OCI-LY3 (cell line): ENCODE results near the gene SMCO4.

Source experiments
- H2AFZ ChIP-seq: fragments of 200-600, 300-600 bp; shearing (Covaris generic); 2 replicates; pipeline ENCODE4 v1.6.0; 2014; ENCODE audit warnings: antibody characterized with exemption, low read depth, low read length
- H3K27ac ChIP-seq: fragments of 200-600, 300-600 bp; sonication (generic); 2 replicates; pipeline ENCODE4 v1.5.1; 2014; ENCODE audit warnings: mild to moderate bottlenecking, low read length, moderate library complexity, mixed read lengths
- H3K27me3 ChIP-seq: fragments of 200-600, 300-600 bp; sonication (generic); 2 replicates; pipeline ENCODE4 v1.6.1; 2014; ENCODE audit warnings: low read depth, low read length, mixed read lengths
- H3K36me3 ChIP-seq: fragments of 200-600, 300-600 bp; sonication (generic); replicated peaks from 2 replicates; pipeline ENCODE3; 2014; ENCODE audit warnings: low read depth, low read length, mixed read lengths
- H3K4me1 ChIP-seq: fragments of 300-600, 200-600 bp; sonication (generic); 2 replicates; pipeline ENCODE4 v1.6.1; 2014; ENCODE audit warnings: low read length, mixed read lengths
- H3K4me2 ChIP-seq: fragments of 200-600, 300-600 bp; sonication (generic); 2 replicates; pipeline ENCODE4 v1.6.1; 2014; ENCODE audit warnings: low read length, mixed read lengths
- H3K4me3 ChIP-seq: fragments of 300-600, 200-600 bp; sonication (generic); 2 replicates; pipeline ENCODE4 v1.5.1; 2014; ENCODE audit warnings: antibody characterized with exemption, mild to moderate bottlenecking, low read length, moderate library complexity
- H3K79me2 ChIP-seq: fragments of 300-600, 200-600 bp; shearing (Covaris generic); 2 replicates; pipeline ENCODE4 v1.6.1; 2014; ENCODE audit warnings: mild to moderate bottlenecking, low read length, mixed read lengths
- H3K9ac ChIP-seq: fragments of 300-600, 200-600 bp; shearing (Covaris generic); 2 replicates; pipeline ENCODE4 v1.6.0; 2014; ENCODE audit warnings: mild to moderate bottlenecking, low read length, moderate library complexity
- H3K9me3 ChIP-seq: fragments of 200-600, 300-600 bp; shearing (Covaris generic); 2 replicates; pipeline ENCODE4 v1.6.1; 2014; ENCODE audit warnings: low read length, mixed read lengths; ENCODE audit not compliant: insufficient read depth
- H4K20me1 ChIP-seq: fragments of 200-600, 300-600 bp; sonication (generic); 2 replicates; pipeline ENCODE4 v1.6.1; 2016; ENCODE audit warnings: low read length, mixed read lengths; ENCODE audit not compliant: insufficient read depth
- CTCF ChIP-seq: fragments of 200-600, 300-600 bp; sonication (generic); IDR thresholded peaks from 2 replicates; pipeline ENCODE4 v1.5.1; 2014; ENCODE audit warnings: antibody characterized with exemption, low read length, low read depth
- EZH2phosphoT487 ChIP-seq: fragments of 200-600 bp; shearing (Covaris generic); IDR thresholded peaks from 2 replicates; pipeline ENCODE4 v1.6.1; 2018; ENCODE audit warnings: antibody characterized with exemption, mixed run types, low read depth

SMCO4 gene

GRCh38 chr11:93517611-93518010 lies 25.6 kb downstream of the SMCO4 start:
- TF ChIP-seq EZH2phosphoT487 (no peak), CTCF (no peak)
- no peak overlapping the region for H3K4me3 ChIP-seq
- peaks cover 5% of the 10 kb centered on the region for H3K36me3 ChIP-seq
- H3K27ac ChIP-seq, result no peak overlapping the region
- no peaks in the 10 kb centered on the region for H3K27me3 ChIP-seq
- H4K20me1 ChIP-seq, result 0 out of 2 replicates have a peak, but pooled peaks cover 8% of the 10 kb centered on the region
- H3K9ac ChIP-seq, result no peak overlapping the region
- H2AFZ ChIP-seq, result no peak overlapping the region
- no peak overlapping the region for H3K4me2 ChIP-seq
- H3K79me2 ChIP-seq, result peaks cover 42% of the 10 kb centered on the region
- H3K4me1 ChIP-seq, result peaks cover 58% of the 10 kb centered on the region
- no peaks in the 10 kb centered on the region for H3K9me3 ChIP-seq

GRCh38 chr11:93517041-93517440 lies 26.1 kb downstream of the SMCO4 start:
- no peak overlapping the region for H2AFZ ChIP-seq
- TF ChIP-seq CTCF (no peak), EZH2phosphoT487 (no peak)
- H3K4me3 ChIP-seq, result no peak overlapping the region
- H3K27me3 ChIP-seq, result no peaks in the 10 kb centered on the region
- H4K20me1 ChIP-seq, result 0 out of 2 replicates have a peak, but pooled peaks cover 8% of the 10 kb centered on the region
- no peak overlapping the region for H3K27ac ChIP-seq
- H3K9me3 ChIP-seq, result no peaks in the 10 kb centered on the region
- H3K9ac ChIP-seq, result no peak overlapping the region
- peaks cover 36% of the 10 kb centered on the region for H3K79me2 ChIP-seq
- H3K36me3 ChIP-seq, result no peaks in the 10 kb centered on the region
- H3K4me2 ChIP-seq, result no peak overlapping the region
- peaks cover 62% of the 10 kb centered on the region for H3K4me1 ChIP-seq

GRCh38 chr11:93515441-93516025 lies 27.7 kb downstream of the SMCO4 start:
- Histone ChIP-seq H2AFZ (no peak overlapping the region), H3K9me3 (no peaks in the 10 kb centered on the region), H3K4me1 (peaks cover 58% of the 10 kb centered on the region), H3K79me2 (peaks cover 32% of the 10 kb centered on the region), H3K27me3 (no peaks in the 10 kb centered on the region), H3K9ac (no peak overlapping the region), H3K27ac (no peak overlapping the region), H3K4me3 (no peak overlapping the region), H4K20me1 (0 out of 2 replicates have a peak, but pooled peaks cover 8% of the 10 kb centered on the region), H3K4me2 (no peak overlapping the region), H3K36me3 (no peaks in the 10 kb centered on the region)
- no peak for TF ChIP-seq CTCF
- no peak for TF ChIP-seq EZH2phosphoT487

GRCh38 chr11:93514712-93515111 lies 28.5 kb downstream of the SMCO4 start:
- Histone ChIP-seq H4K20me1 (0 out of 2 replicates have a peak, but pooled peaks cover 8% of the 10 kb centered on the region), H3K79me2 (peaks cover 25% of the 10 kb centered on the region), H3K4me2 (no peak overlapping the region), H3K9me3 (no peaks in the 10 kb centered on the region), H3K36me3 (no peaks in the 10 kb centered on the region), H3K4me3 (no peak overlapping the region), H2AFZ (no peak overlapping the region), H3K9ac (no peak overlapping the region), H3K4me1 (peaks cover 52% of the 10 kb centered on the region), H3K27me3 (no peaks in the 10 kb centered on the region), H3K27ac (no peak overlapping the region)
- TF ChIP-seq EZH2phosphoT487 (no peak), CTCF (no peak)
